ENCODE data around the gene TMCO4. TPM values are rescaled to one million over a fixed set of nuclear protein-coding genes. Genes with fewer than 3 reads are reported as not detected.

Gene TMCO4
- total RNA-seq, 1 donor from 2014 or later = 4.1 TPM

DNA sequence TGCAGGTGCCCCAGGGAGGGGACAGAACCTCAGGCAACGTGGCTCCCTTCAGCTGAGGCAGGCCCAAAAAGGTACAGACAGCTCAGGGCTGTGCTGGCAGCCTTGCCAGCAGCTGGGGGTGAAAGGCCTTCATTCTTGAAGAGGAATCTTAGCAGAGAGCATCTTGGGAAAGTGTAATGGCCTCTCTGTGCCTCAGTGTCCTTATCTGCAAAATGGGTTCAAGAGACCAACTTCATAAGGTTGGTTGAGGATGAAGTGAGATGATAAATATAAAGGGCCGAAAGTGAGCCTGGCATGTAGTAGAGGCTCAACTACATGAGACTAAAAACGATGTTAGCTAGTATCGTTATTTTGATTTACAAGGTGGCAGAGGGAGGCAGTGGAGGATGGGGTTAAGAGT lies 26.2 kb downstream of the TMCO4 start:
- no peak overlapping the region for H3K4me3 Mint-ChIP-seq (ENCODE audit: unreplicated experiment)
- H3K36me3 Mint-ChIP-seq (ENCODE audit: low read depth, unreplicated experiment) = peaks cover 5% of the 10 kb centered on the region
- no peaks in the 10 kb centered on the region for H3K4me1 Mint-ChIP-seq (ENCODE audit: unreplicated experiment)
- no peak for DNase-seq (ENCODE audit: low spot score)
- no peaks in the 10 kb centered on the region for H3K9me3 Mint-ChIP-seq (ENCODE audit: unreplicated experiment)
- no peak overlapping the region for H3K27ac Mint-ChIP-seq (ENCODE audit: unreplicated experiment)
- TF ChIP-seq, protein P1, sequence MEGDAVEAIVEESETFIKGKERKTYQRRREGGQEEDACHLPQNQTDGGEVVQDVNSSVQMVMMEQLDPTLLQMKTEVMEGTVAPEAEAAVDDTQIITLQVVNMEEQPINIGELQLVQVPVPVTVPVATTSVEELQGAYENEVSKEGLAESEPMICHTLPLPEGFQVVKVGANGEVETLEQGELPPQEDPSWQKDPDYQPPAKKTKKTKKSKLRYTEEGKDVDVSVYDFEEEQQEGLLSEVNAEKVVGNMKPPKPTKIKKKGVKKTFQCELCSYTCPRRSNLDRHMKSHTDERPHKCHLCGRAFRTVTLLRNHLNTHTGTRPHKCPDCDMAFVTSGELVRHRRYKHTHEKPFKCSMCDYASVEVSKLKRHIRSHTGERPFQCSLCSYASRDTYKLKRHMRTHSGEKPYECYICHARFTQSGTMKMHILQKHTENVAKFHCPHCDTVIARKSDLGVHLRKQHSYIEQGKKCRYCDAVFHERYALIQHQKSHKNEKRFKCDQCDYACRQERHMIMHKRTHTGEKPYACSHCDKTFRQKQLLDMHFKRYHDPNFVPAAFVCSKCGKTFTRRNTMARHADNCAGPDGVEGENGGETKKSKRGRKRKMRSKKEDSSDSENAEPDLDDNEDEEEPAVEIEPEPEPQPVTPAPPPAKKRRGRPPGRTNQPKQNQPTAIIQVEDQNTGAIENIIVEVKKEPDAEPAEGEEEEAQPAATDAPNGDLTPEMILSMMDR (IDR thresholded peaks at IDR 0.05; ENCODE audit: unreplicated experiment) = no peak
- H3K27me3 Mint-ChIP-seq (ENCODE audit: unreplicated experiment) = peaks cover 2% of the 10 kb centered on the region

DNA sequence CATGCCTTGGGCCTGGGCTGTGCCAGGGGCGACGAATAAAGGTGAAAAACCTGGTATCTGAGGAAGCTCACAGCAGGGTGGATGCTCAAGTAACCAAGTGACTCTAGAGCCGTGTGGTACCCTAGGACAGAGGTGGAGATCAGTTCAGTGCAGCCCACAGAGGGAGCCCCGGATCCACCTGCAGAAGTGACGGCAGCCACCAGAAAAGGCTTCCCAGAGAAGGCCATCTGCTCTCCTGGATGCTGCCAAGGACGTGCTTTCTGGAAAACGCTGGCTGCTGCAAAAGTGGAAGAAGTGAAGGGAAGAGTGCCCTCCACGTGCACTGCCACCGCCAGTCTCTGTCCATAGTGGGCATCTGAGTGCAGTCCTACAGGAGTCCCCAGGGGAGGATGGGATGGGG lies 27.7 kb downstream of the TMCO4 start:
- no peak overlapping the region for H3K27ac Mint-ChIP-seq (ENCODE audit: unreplicated experiment)
- no peaks in the 10 kb centered on the region for H3K4me1 Mint-ChIP-seq (ENCODE audit: unreplicated experiment)
- no peak overlapping the region for H3K4me3 Mint-ChIP-seq (ENCODE audit: unreplicated experiment)
- peaks cover 2% of the 10 kb centered on the region for H3K27me3 Mint-ChIP-seq (ENCODE audit: unreplicated experiment)
- no peaks in the 10 kb centered on the region for H3K36me3 Mint-ChIP-seq (ENCODE audit: low read depth, unreplicated experiment)
- TF ChIP-seq, protein P1 (IDR thresholded peaks at IDR 0.05; ENCODE audit: unreplicated experiment) = no peak
- DNase-seq (ENCODE audit: low spot score) = no peak
- no peaks in the 10 kb centered on the region for H3K9me3 Mint-ChIP-seq (ENCODE audit: unreplicated experiment)

DNA sequence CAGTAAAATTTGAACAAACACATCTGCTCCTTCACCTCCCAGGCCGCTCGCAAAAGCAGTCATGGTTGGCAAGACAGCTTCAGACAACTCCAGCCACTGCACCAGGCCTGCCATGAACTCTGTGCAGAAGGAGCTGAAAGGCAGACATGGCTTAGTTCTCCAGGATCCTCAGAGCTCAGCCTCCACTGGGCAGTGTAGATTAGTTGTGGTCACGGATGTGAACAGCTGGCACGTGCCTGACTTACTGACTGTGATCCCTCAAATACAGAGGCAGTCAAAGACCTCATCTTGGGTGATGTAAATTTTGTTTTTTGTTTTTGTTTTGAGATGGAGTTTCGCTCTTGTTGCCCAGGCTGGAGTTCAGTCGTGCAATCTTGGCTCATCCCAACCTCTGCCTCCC lies 28.4 kb downstream of the TMCO4 start:
- Mint-ChIP-seq H3K36me3 (ENCODE audit: low read depth, unreplicated experiment) (no peaks in the 10 kb centered on the region), H3K9me3 (ENCODE audit: unreplicated experiment) (no peaks in the 10 kb centered on the region), H3K4me1 (ENCODE audit: unreplicated experiment) (peaks cover 2% of the 10 kb centered on the region), H3K27me3 (ENCODE audit: unreplicated experiment) (peaks cover 2% of the 10 kb centered on the region), H3K27ac (ENCODE audit: unreplicated experiment) (no peak overlapping the region), H3K4me3 (ENCODE audit: unreplicated experiment) (no peak overlapping the region)
- DNase-seq (ENCODE audit: low spot score) = no peak
- TF ChIP-seq, protein P1 (IDR thresholded peaks at IDR 0.05; ENCODE audit: unreplicated experiment) = no peak

DNA sequence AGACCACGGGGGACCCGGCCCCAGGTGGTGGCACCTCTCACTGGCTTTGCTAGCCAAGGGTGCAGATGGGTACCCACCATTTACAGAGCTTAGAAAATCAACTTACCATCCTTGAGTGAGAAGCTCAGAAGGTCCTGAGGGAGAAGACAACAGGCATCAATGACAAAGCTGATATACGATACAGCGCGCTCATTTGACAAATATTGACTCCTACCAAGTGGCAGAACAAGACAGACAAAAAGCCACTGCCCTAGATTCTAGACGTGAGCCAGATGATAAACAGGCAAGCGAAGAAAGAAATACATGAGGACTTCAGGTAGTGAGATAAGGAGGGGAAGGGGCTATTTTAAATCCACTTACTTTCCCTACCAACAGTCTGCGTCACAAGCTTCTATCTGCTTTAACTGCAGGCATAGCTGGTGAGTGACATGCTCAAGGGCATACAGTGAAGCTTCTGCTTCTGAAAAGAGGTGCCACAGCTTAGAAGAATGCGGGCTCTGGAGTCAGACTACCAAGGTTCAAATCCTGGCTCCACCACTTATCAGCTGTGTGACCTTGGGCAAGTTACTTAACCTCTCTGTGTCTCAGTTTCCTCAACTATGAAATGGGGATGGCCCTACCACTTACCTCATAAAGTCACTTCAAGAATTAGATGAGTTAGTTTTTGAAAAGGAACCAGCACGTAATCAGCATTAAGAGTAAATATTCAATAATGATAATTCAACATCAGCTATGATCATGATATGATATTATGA lies 29.1 kb downstream of the TMCO4 start:
- H3K36me3 Mint-ChIP-seq (ENCODE audit: low read depth, unreplicated experiment) = no peaks in the 10 kb centered on the region
- H3K27me3 Mint-ChIP-seq (ENCODE audit: unreplicated experiment) = peaks cover 3% of the 10 kb centered on the region
- no peak for DNase-seq (ENCODE audit: low spot score)
- H3K9me3 Mint-ChIP-seq (ENCODE audit: unreplicated experiment) = no peaks in the 10 kb centered on the region
- H3K4me1 Mint-ChIP-seq (ENCODE audit: unreplicated experiment) = peaks cover 9% of the 10 kb centered on the region
- H3K4me3 Mint-ChIP-seq (ENCODE audit: unreplicated experiment) = no peak overlapping the region
- TF ChIP-seq, protein P1 (IDR thresholded peaks at IDR 0.05; ENCODE audit: unreplicated experiment) = no peak
- no peak overlapping the region for H3K27ac Mint-ChIP-seq (ENCODE audit: unreplicated experiment)

DNA sequence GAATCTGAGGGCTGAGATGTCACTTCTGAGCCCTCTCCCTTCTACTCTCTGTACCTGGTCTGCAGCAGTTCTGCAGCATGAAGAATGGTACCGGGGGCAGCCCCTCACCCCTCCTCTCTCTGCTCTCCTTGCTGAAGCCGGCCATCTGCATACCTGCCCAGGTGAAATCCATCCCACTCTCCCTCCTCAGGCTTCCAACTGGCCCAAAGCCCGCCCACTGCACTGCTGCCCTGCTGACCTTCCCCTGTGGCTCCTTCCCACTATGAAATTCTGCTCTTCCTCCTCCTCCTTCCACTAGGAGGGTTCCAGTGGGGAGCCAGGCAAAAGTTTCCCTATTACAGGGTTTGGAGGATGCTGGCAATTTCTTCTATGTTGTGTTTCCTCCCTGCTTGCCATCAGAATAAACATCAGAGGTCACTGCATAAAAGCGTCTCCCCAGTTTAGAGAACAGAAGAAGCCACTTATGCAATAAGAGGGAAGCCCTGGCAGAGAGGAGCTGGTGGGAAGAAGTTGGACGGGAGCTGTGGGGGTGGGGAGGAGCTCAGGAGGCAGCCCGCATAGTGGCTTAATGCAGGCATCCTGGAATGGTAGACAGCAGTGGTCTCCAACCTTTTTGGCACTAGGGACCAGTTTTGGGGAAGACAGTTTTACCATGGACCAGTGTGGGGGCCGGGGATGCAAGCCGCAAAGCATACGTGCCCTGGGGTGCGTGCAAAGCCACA lies 30.3 kb downstream of the TMCO4 start:
- no peaks in the 10 kb centered on the region for H3K36me3 Mint-ChIP-seq (ENCODE audit: low read depth, unreplicated experiment)
- H3K4me3 Mint-ChIP-seq (ENCODE audit: unreplicated experiment) = no peak overlapping the region
- DNase-seq (ENCODE audit: low spot score) = no peak
- TF ChIP-seq, protein P1 (IDR thresholded peaks at IDR 0.05; ENCODE audit: unreplicated experiment) = no peak
- no peak overlapping the region for H3K27ac Mint-ChIP-seq (ENCODE audit: unreplicated experiment)
- H3K27me3 Mint-ChIP-seq (ENCODE audit: unreplicated experiment) = peaks cover 3% of the 10 kb centered on the region
- no peaks in the 10 kb centered on the region for H3K9me3 Mint-ChIP-seq (ENCODE audit: unreplicated experiment)
- H3K4me1 Mint-ChIP-seq (ENCODE audit: unreplicated experiment) = peaks cover 15% of the 10 kb centered on the region

Measured in endothelial cell (in vitro differentiated cells).